IMR-90 (cell line): Measurements from ENCODE around the gene RPS19BP1. TPM values are rescaled to one million over a fixed set of nuclear protein-coding genes. Genes with fewer than 3 reads are reported as not detected.

Experiments used
- ATAC-seq: fragments of 200-7000 bp; cut with Tn5 transposase; 2 replicates; pipeline ENCODE4 v1.9.1; 2020; ENCODE audit warnings: low read depth, mild to moderate bottlenecking, moderate library complexity
- Bru-seq: library from RNA; stranded (reverse); fragments of 400-500 nt; gene quantifications from one replicate; lab custom pipeline; 2021; lab: Mats Ljungman, UMichigan
- BruChase-seq, 2 experiments: library from RNA; stranded (reverse); fragments of 400-500 nt; gene quantifications; one replicate each; lab custom pipeline; 2021; lab: Mats Ljungman, UMichigan
- BruUV-seq: library from RNA; stranded (reverse); fragments of 400-500 nt; replicated peaks from 2 replicates; lab custom pipeline; 2021; lab: Mats Ljungman, UMichigan
- CTCF ChIA-PET: fragments of 300-600 bp; formaldehyde crosslinking; extraction: SDS; loops from one replicate; lab custom pipeline; 2021; ENCODE audit warnings: antibody characterized with exemption; lab: Yijun Ruan, JAX
- POLR2A ChIA-PET: fragments of 300-600 bp; sonication (Branson Sonifier 250); formaldehyde crosslinking; loops from one replicate; lab custom pipeline; 2022; ENCODE audit warnings: antibody characterized with exemption; ENCODE audit not compliant: unreplicated experiment; lab: Charles Lee
- DNase-seq: peaks from one replicate; pipeline ENCODE4 v3.0.0; 2013
- H2AFZ ChIP-seq: replicated peaks from 2 replicates; pipeline ENCODE3; 2013; ENCODE audit warnings: low read length, mild to moderate bottlenecking; ENCODE audit not compliant: poor library complexity
- H2AK5ac ChIP-seq: 2 replicates; pipeline ENCODE4 v1.6.1; 2013; ENCODE audit warnings: low read depth, low read length, inconsistent platforms
- H2AK9ac ChIP-seq: replicated peaks from 2 replicates; pipeline ENCODE3; 2013; ENCODE audit warnings: mild to moderate bottlenecking, low read depth, low read length, moderate library complexity; ENCODE audit not compliant: poor library complexity
- H2BK120ac ChIP-seq: 2 replicates; pipeline ENCODE4 v1.6.1; 2013; ENCODE audit warnings: low read depth, low read length, inconsistent platforms
- H2BK15ac ChIP-seq: 3 replicates; pipeline ENCODE4 v1.6.1; 2013; ENCODE audit warnings: low read depth, low read length, inconsistent platforms
- H2BK20ac ChIP-seq: 2 replicates; pipeline ENCODE4 v1.6.1; 2013; ENCODE audit warnings: low read depth, mild to moderate bottlenecking, inconsistent platforms, low read length, moderate library complexity
- H2BK5ac ChIP-seq: 2 replicates; pipeline ENCODE4 v1.6.1; 2013; ENCODE audit warnings: mild to moderate bottlenecking, low read depth, low read length, inconsistent platforms; ENCODE audit not compliant: poor library complexity, severe bottlenecking
- H3K14ac ChIP-seq: replicated peaks from 2 replicates; pipeline ENCODE4 v1.6.1; 2013; ENCODE audit warnings: low read depth, low read length, inconsistent platforms
- H3K18ac ChIP-seq: 2 replicates; pipeline ENCODE4 v1.6.1; 2013; ENCODE audit warnings: low read depth, low read length, control low read depth
- H3K23ac ChIP-seq: 2 replicates; pipeline ENCODE4 v1.6.1; 2013; ENCODE audit warnings: low read depth, low read length, inconsistent platforms
- H3K27ac ChIP-seq: 2 replicates; pipeline ENCODE4 v1.5.1; 2013; ENCODE audit warnings: mild to moderate bottlenecking, control low read depth, low read length; ENCODE audit not compliant: insufficient read depth
- H3K27me3 ChIP-seq: 2 replicates; pipeline ENCODE4 v1.6.1; 2013; ENCODE audit warnings: low read length; ENCODE audit not compliant: control insufficient read depth, insufficient read depth
- H3K36me3 ChIP-seq: 2 replicates; pipeline ENCODE4 v1.6.1; 2013; ENCODE audit warnings: low read length, mixed read lengths; ENCODE audit not compliant: control insufficient read depth, insufficient read depth
- H3K4ac ChIP-seq: 2 replicates; pipeline ENCODE4 v1.6.1; 2013; ENCODE audit warnings: low read depth, low read length, inconsistent platforms
- H3K4me1 ChIP-seq: 2 replicates; pipeline ENCODE4 v1.6.1; 2013; ENCODE audit warnings: low read length, mixed read lengths; ENCODE audit not compliant: control insufficient read depth, insufficient read depth
- H3K4me2 ChIP-seq: 2 replicates; pipeline ENCODE4 v1.6.1; 2013; ENCODE audit warnings: low read depth, mild to moderate bottlenecking, control low read depth, low read length, moderate library complexity
- H3K4me3 ChIP-seq: 2 replicates; pipeline ENCODE4 v1.5.1; 2013; ENCODE audit warnings: low read depth, mild to moderate bottlenecking, control low read depth, low read length, moderate library complexity; ENCODE audit not compliant: insufficient read depth
- H3K56ac ChIP-seq: 2 replicates; pipeline ENCODE4 v1.6.1; 2013; ENCODE audit warnings: low read length, inconsistent platforms; ENCODE audit not compliant: insufficient read depth; ENCODE audit errors: extremely low read depth
- H3K79me1 ChIP-seq, 2 experiments: 2 replicates each; pipeline ENCODE4 v1.6.1; 2013; ENCODE audit warnings: low read length in 2 of 2, inconsistent platforms in 1 of 2, low read depth in 1 of 2
- H3K9ac ChIP-seq: 2 replicates; pipeline ENCODE4 v1.6.1; 2013; ENCODE audit warnings: low read depth, low read length, control low read depth
- H3K9me1 ChIP-seq: 2 replicates; pipeline ENCODE4 v1.6.1; 2013; ENCODE audit warnings: low read length, inconsistent platforms; ENCODE audit not compliant: insufficient read depth
- H3K9me3 ChIP-seq: 2 replicates; pipeline ENCODE4 v1.6.1; 2013; ENCODE audit warnings: low read length; ENCODE audit not compliant: control insufficient read depth, insufficient read depth
- H4K20me1 ChIP-seq: 2 replicates; pipeline ENCODE4 v1.6.1; 2013; ENCODE audit warnings: low read length, inconsistent platforms; ENCODE audit not compliant: insufficient read depth
- H4K5ac ChIP-seq: 2 replicates; pipeline ENCODE4 v1.6.1; 2013; ENCODE audit warnings: mild to moderate bottlenecking, low read depth, low read length, control low read depth
- H4K8ac ChIP-seq, 2 experiments: 2 replicates each; pipeline ENCODE4 v1.6.1; 2013; ENCODE audit warnings: low read depth in 2 of 2, low read length in 2 of 2, control low read depth in 1 of 2, inconsistent platforms in 1 of 2
- H4K91ac ChIP-seq: 2 replicates; pipeline ENCODE4 v1.6.1; 2013; ENCODE audit warnings: low read depth, low read length, inconsistent platforms; ENCODE audit not compliant: insufficient read depth
- BHLHE40 ChIP-seq: fragments of 150-350 bp; IDR thresholded peaks from 2 replicates; pipeline ENCODE4 v1.6.1; 2016; ENCODE audit warnings: mild to moderate bottlenecking, low read depth, low read length
- CEBPB ChIP-seq: IDR thresholded peaks from 2 replicates; pipeline ENCODE4 v1.6.1; 2012; ENCODE audit warnings: low read depth, low read length, improper control_type of control experiment
- CHD1 ChIP-seq: IDR thresholded peaks from 2 replicates; pipeline ENCODE4 v1.6.1; 2012; ENCODE audit warnings: low read depth, low read length, improper control_type of control experiment
- MAZ ChIP-seq: IDR thresholded peaks from 2 replicates; pipeline ENCODE4 v1.6.1; 2012; ENCODE audit warnings: low read depth, mild to moderate bottlenecking, low read length, improper control_type of control experiment, moderate library complexity, borderline replicate concordance
- MXI1 ChIP-seq: IDR thresholded peaks from 2 replicates; pipeline ENCODE4 v1.6.1; 2012; ENCODE audit warnings: low read depth, mild to moderate bottlenecking, low read length, moderate library complexity, borderline replicate concordance
- NFE2L2 ChIP-seq: fragments of 150-350 bp; IDR thresholded peaks from 2 replicates; pipeline ENCODE4 v1.6.1; 2016; ENCODE audit warnings: low read depth, mild to moderate bottlenecking, low read length
- POLR2A ChIP-seq: IDR thresholded peaks from 2 replicates; pipeline ENCODE4 v1.6.1; 2012; ENCODE audit warnings: mild to moderate bottlenecking, low read depth, low read length
- RCOR1 ChIP-seq: IDR thresholded peaks from 2 replicates; pipeline ENCODE4 v1.6.1; 2012; ENCODE audit warnings: mild to moderate bottlenecking, low read length, improper control_type of control experiment; ENCODE audit not compliant: insufficient replicate concordance
- SMC3 ChIP-seq: fragments of 150-350 bp; IDR thresholded peaks from 2 replicates; pipeline ENCODE4 v1.6.1; 2016; ENCODE audit warnings: low read depth, mild to moderate bottlenecking, antibody characterized with exemption, low read length, moderate library complexity
- WGBS, 2 experiments: methylation state at CpG; one replicate each; pipeline versions ENCODE4 v1.1.5 to v1.1.7; 2013; ENCODE audit warnings: missing lambda C conversion rate in 2 of 2; ENCODE audit not compliant: insufficient read length in 1 of 2; ENCODE audit errors: extremely low coverage in 2 of 2; 5-methylcytosine and 5-hydroxymethylcytosine counted together
- dilution Hi-C: fragments of 300-500 bp; cut with HindIII; formaldehyde crosslinking; loops from one replicate; pipeline ENCODE4 v1.14.3; 2018; ENCODE audit warnings: low sequenced_read_pairs; ENCODE audit not compliant: unreplicated experiment
- in situ Hi-C: fragments of 300-500 bp; cut with MboI; formaldehyde crosslinking; loops from 3 replicates; pipeline ENCODE4 v1.14.3; 2019; ENCODE audit warnings: low sequenced_read_pairs, inconsistent platforms, mixed read lengths
- intact Hi-C: fragments of 100-400 bp; cut with micrococcal nuclease; formaldehyde crosslinking; loops from 2 replicates; pipeline ENCODE4 v1.10.0; 2022
- long read RNA-seq: library from polyadenylated mRNA; unstranded; transcript quantifications from one replicate; pipeline ENCODE4 v2.0.0, GENCODE V29; 2021; ENCODE audit not compliant: unreplicated experiment
- polyA plus RNA-seq, 3 experiments: library from polyadenylated mRNA; depleted of rRNA; stranded (reverse); fragments of >200 nt; gene quantifications; 2 replicates each; pipeline ENCODE4 v1.2.3, GENCODE V29; 2012; ENCODE audit warnings: low replicate concordance in 1 of 3
- total RNA-seq: library from RNA; depleted of rRNA; stranded (reverse); fragments of >200 nt; gene quantifications from 2 replicates; pipeline ENCODE4 v1.2.3, GENCODE V29; 2012; rRNA removed
- TF ChIP-seq, protein P1 (sequence below): conservative IDR thresholded peaks from 2 replicates; pipeline ENCODE4 v1.5.1; 2012; ENCODE audit warnings: mild to moderate bottlenecking, low read depth, low read length, improper control_type of control experiment
- TF ChIP-seq, protein P2 (sequence below): fragments of 150-350 bp; IDR thresholded peaks from 2 replicates; pipeline ENCODE4 v1.6.1; 2016; ENCODE audit warnings: low read depth, mild to moderate bottlenecking, low read length, moderate library complexity, borderline replicate concordance

The RPS19BP1 gene, protein sequence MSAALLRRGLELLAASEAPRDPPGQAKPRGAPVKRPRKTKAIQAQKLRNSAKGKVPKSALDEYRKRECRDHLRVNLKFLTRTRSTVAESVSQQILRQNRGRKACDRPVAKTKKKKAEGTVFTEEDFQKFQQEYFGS
- 33.0 and 33.6 TPM in 2 replicates for total RNA-seq
- polyA plus RNA-seq (2012; rRNA removed): 95.4 and 117 TPM in 2 replicates
- polyA plus RNA-seq (2012; cell fraction: cytosol; rRNA removed): 117 and 206 TPM in 2 replicates
- 65.7 and 74.5 TPM in 2 replicates for polyA plus RNA-seq (2012; cell fraction: nucleus; rRNA removed; ENCODE audit: low replicate concordance)
- percentile 73 among the genes with signal in this experiment for Bru-seq, nascent RNA
- percentile 71 among the genes with signal in this experiment for BruChase-seq, experiment 1, labeled RNA remaining after a 6-hour chase
- percentile 57 among the genes with signal in this experiment for BruChase-seq, experiment 2, labeled RNA remaining after a 2-hour chase
- long read RNA-seq, transcript RPS19BP1-201 (4 exons, 927 nt): major isoform, 36 of 39 reads
- long read RNA-seq, partial matches to known transcripts: 0 of 39 reads
- long read RNA-seq, other reads (novel, unspliced or antisense): 2 of 39 reads

DNA sequence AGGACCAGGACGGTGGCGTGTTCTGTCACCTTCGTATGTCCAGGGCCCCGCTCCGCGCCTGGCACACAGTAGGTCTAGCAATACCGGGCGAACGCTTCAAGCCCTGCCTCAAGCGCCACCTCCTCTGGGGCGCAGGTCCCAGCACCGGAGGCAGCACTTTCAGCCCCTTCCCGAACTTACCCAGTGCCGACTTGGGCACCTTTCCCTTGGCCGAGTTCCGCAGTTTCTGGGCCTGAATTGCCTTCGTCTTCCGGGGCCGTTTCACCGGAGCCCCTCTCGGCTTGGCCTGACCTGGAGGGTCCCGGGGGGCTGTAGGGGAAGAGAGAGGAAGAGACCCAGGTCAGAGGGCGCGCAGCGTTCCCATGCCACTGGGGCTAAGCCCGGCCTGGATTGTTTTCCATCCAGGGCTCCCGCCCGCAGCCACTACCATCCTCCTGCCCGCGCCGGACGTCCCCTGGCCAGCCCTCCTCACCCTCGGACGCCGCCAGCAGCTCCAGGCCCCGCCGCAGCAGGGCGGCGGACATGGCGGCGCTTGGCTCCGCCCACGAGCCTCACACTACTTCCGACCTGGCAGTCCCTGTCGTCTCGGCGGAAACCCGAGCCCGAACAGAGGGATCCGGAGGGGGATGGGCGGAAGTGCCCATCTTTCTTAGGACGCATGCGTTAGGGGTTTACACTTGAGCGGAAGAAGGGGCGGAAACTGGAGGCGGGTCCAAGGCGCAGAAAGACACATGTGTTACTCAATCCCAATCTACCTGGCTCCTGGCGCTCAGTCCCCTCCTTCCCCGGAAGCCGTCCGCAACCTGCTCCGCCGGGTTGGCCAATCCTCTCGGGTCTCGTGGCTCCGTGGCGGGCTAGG, at the start of gene RPS19BP1:
TSS of gene RPS19BP1 (minus strand) at position 534 of the 859 bp plus-strand sequence. CDS start at position 524, 10 bp downstream.
- ATAC-seq (peak; percentile 79), DNase-seq (peak; percentile 99)
- peak within 1 kb of the TSS; percentile 92 for H2AFZ ChIP-seq
- peak within 1 kb of the TSS; percentile 90 for H2AK5ac ChIP-seq
- POLR2A ChIA-PET: no interaction called here
- H3K14ac ChIP-seq: peak within 1 kb of the TSS; percentile 96
- no peaks in the 10 kb centered on the region for H3K9me1 ChIP-seq
- no TSS peak for BruUV-seq
- H3K27ac ChIP-seq: peak within 1 kb of the TSS; percentile 85
- peak within 1 kb of the TSS; percentile 67; the same call in 1 of the 3 replicates for H2BK15ac ChIP-seq
- peaks cover 12% of the 10 kb centered on the region for H3K36me3 ChIP-seq
- peak within 1 kb of the TSS; percentile 94 for H3K4ac ChIP-seq
- peak within 1 kb of the TSS; percentile 83 for H3K4me2 ChIP-seq
- peaks cover 23 to 50% of the 10 kb centered on the region in 2 experiments for H3K79me1 ChIP-seq
- 0% methylated on average over 17 of the region's 67 CpGs; no CpG with 5 or more reads in 1 of the 2 experiments for WGBS, 2 experiments
- peak within 1 kb of the TSS; percentile 95 for H4K8ac ChIP-seq
- peak within 1 kb of the TSS; percentile 12 for H3K18ac ChIP-seq
- peak within 1 kb of the TSS; percentile 86 for H4K91ac ChIP-seq
- peak within 1 kb of the TSS; percentile 99 for H2AK9ac ChIP-seq
- peaks cover 7% of the 10 kb centered on the region for H3K4me1 ChIP-seq
- peaks cover 36% of the 10 kb centered on the region for H4K20me1 ChIP-seq
- H3K23ac ChIP-seq: peak within 1 kb of the TSS; percentile 93
- in situ Hi-C loops (loop anchor here (10.0 kb wide), 2 partner anchors 652 to 812 kb away; partner anchors contain the start of gene ADSL), intact Hi-C loops (loop anchor here (10.0 kb wide), 1 partner anchor 642 kb away; the partner anchor contains the start of gene TNRC6B), dilution Hi-C loops (no loop called here)
- CTCF ChIA-PET: interaction anchor here (1.5 kb wide), 1 partner anchor 493 kb away, joined by 4 read pairs; no protein-coding TSS in a partner anchor
- peak within 1 kb of the TSS; percentile 57 for H4K5ac ChIP-seq
- H3K4me3 ChIP-seq: peak within 1 kb of the TSS; percentile 74
- peak within 1 kb of the TSS; percentile 83 for H3K56ac ChIP-seq
- peak within 1 kb of the TSS; percentile 85 for H2BK120ac ChIP-seq
- H3K27me3 ChIP-seq: no peaks in the 10 kb centered on the region
- H2BK5ac ChIP-seq: peak within 1 kb of the TSS; percentile 82
- H2BK20ac ChIP-seq: no peak within 1 kb of the TSS
- no peaks in the 10 kb centered on the region for H3K9me3 ChIP-seq
- peak within 1 kb of the TSS; percentile 87 for H3K9ac ChIP-seq
- TF ChIP-seq CHD1: no peak
- no peak for TF ChIP-seq NFE2L2
- TF ChIP-seq, protein P1, sequence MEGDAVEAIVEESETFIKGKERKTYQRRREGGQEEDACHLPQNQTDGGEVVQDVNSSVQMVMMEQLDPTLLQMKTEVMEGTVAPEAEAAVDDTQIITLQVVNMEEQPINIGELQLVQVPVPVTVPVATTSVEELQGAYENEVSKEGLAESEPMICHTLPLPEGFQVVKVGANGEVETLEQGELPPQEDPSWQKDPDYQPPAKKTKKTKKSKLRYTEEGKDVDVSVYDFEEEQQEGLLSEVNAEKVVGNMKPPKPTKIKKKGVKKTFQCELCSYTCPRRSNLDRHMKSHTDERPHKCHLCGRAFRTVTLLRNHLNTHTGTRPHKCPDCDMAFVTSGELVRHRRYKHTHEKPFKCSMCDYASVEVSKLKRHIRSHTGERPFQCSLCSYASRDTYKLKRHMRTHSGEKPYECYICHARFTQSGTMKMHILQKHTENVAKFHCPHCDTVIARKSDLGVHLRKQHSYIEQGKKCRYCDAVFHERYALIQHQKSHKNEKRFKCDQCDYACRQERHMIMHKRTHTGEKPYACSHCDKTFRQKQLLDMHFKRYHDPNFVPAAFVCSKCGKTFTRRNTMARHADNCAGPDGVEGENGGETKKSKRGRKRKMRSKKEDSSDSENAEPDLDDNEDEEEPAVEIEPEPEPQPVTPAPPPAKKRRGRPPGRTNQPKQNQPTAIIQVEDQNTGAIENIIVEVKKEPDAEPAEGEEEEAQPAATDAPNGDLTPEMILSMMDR: no peak
- TF ChIP-seq SMC3: no peak
- peak; percentile 66; the same call in 1 of the 2 replicates for TF ChIP-seq MAZ
- no peak for TF ChIP-seq RCOR1
- TF ChIP-seq, protein P2, sequence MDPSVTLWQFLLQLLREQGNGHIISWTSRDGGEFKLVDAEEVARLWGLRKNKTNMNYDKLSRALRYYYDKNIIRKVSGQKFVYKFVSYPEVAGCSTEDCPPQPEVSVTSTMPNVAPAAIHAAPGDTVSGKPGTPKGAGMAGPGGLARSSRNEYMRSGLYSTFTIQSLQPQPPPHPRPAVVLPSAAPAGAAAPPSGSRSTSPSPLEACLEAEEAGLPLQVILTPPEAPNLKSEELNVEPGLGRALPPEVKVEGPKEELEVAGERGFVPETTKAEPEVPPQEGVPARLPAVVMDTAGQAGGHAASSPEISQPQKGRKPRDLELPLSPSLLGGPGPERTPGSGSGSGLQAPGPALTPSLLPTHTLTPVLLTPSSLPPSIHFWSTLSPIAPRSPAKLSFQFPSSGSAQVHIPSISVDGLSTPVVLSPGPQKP: no peak
- TF ChIP-seq BHLHE40: peak; percentile 36
- no peak for TF ChIP-seq MXI1
- peak; percentile 93 for TF ChIP-seq CEBPB
- peak; percentile 78 for TF ChIP-seq POLR2A
